Hepatocyte (in vitro differentiated cells): ENCODE measurements around the gene IMPACT.

Experiments used
- EZH2 ChIP-seq: fragments of 200-600 bp; sonication (generic); IDR thresholded peaks from 2 replicates; pipeline ENCODE4 v1.6.1; 2016; ENCODE audit warnings: antibody characterized with exemption, mild to moderate bottlenecking, borderline replicate concordance
- EZH2phosphoT487 ChIP-seq: fragments of 200-600 bp; sonication (generic); IDR thresholded peaks from one replicate; pipeline ENCODE4 v1.6.1; 2018; ENCODE audit warnings: antibody characterized with exemption, mild to moderate bottlenecking, low read depth, moderate library complexity; ENCODE audit not compliant: unreplicated experiment, severe bottlenecking
- TF ChIP-seq, protein P1 (sequence below): fragments of 200-600 bp; sonication (generic); IDR thresholded peaks from 2 replicates; pipeline ENCODE4 v1.5.1; 2016; ENCODE audit warnings: antibody characterized with exemption, mild to moderate bottlenecking; ENCODE audit not compliant: poor library complexity

DNA sequence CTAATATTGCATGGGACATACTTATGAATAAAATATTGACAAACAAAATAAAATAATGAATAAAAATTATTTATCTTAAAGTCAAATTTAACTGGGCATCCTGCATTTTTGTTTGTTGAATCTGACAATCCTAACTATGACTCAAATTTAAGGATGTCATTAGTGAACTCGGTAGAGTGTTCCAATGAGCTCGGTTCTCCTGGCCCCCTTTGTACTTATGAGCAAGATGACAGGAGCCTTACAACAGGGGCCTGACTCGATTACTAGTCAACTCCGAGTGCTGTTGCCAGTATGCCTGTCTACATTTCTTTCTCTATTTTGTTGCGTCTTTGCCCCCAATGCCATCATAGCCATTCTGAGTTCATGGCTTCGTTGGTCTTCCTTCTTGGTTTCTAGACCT, 74.3 kb downstream of the IMPACT start:
- TF ChIP-seq, protein P1, sequence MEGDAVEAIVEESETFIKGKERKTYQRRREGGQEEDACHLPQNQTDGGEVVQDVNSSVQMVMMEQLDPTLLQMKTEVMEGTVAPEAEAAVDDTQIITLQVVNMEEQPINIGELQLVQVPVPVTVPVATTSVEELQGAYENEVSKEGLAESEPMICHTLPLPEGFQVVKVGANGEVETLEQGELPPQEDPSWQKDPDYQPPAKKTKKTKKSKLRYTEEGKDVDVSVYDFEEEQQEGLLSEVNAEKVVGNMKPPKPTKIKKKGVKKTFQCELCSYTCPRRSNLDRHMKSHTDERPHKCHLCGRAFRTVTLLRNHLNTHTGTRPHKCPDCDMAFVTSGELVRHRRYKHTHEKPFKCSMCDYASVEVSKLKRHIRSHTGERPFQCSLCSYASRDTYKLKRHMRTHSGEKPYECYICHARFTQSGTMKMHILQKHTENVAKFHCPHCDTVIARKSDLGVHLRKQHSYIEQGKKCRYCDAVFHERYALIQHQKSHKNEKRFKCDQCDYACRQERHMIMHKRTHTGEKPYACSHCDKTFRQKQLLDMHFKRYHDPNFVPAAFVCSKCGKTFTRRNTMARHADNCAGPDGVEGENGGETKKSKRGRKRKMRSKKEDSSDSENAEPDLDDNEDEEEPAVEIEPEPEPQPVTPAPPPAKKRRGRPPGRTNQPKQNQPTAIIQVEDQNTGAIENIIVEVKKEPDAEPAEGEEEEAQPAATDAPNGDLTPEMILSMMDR, result no peak
- no peak for TF ChIP-seq EZH2phosphoT487
- TF ChIP-seq EZH2, result no peak
